ENCODE results near the gene MYL6B.

Gene MYL6B

DNA sequence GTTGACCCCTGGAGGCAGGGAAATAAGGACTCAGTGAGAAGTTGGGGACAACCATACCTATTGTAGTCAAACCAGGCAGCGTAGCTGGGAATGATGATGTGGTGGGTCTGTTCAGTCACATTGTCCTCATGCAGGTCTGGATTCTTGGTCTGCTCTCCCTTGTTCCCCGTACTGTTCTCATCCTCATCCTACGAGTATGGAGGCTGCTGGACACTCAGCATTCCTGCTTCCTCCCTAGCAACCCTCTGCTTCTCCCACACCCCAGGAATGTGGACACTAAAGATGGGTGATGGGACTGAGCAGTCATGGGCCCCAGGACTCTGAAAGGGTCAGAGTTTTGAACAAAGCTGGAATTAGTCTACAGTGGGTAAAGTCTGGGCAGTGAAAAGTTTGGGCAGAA is 26.0 kb downstream of the MYL6B start:
- no peak for DNase-seq (ENCODE audit: low read depth)
- TF ChIP-seq, protein P1, sequence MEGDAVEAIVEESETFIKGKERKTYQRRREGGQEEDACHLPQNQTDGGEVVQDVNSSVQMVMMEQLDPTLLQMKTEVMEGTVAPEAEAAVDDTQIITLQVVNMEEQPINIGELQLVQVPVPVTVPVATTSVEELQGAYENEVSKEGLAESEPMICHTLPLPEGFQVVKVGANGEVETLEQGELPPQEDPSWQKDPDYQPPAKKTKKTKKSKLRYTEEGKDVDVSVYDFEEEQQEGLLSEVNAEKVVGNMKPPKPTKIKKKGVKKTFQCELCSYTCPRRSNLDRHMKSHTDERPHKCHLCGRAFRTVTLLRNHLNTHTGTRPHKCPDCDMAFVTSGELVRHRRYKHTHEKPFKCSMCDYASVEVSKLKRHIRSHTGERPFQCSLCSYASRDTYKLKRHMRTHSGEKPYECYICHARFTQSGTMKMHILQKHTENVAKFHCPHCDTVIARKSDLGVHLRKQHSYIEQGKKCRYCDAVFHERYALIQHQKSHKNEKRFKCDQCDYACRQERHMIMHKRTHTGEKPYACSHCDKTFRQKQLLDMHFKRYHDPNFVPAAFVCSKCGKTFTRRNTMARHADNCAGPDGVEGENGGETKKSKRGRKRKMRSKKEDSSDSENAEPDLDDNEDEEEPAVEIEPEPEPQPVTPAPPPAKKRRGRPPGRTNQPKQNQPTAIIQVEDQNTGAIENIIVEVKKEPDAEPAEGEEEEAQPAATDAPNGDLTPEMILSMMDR (conservative IDR thresholded peaks at IDR 0.05; ENCODE audit: low read depth, low read length) = no peak
- H3K4me3 ChIP-seq (ENCODE audit: low read depth, low read length) = no peak overlapping the region

- TF ChIP-seq, protein P1 (conservative IDR thresholded peaks at IDR 0.05; ENCODE audit: low read depth, low read length) = no peak
- no peak overlapping the region for H3K4me3 ChIP-seq (ENCODE audit: low read depth, low read length)
- no peak for DNase-seq (ENCODE audit: low read depth)
These were observed 34.6 kb downstream of the MYL6B start for GRCh38 chr12:56186957-56187356.

DNA sequence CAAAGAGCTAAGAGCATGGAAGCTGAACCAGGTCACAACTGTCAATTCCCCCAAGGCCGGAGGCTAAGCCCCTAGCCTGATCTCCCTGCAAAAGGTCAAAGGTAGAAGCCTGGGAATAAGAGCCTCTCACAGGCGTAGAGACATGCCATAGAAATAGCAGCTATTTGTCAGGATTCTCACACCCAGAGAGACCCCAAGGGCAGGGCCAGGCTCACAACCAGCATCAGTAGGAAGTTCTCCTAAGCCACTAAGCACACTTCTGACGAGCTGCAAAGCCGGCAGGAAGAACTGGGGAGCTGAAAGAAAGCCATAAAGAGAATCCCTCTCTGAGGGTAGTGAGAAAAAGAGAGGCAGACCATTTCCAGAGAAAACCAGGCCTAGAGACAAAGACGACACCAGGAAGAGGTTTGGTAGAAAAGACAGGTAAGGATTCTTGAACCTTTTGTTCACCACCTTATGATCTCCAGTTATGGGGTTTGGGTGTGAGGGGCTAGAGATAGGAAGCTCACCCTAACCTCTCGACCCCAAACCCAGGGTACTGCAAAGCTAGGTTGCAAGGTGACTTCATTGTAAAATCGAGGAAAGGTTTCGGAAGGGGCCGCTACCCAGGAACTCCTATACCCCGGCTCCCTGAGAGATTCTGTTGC is 35.9 kb downstream of the MYL6B start:
- TF ChIP-seq, protein P1 (conservative IDR thresholded peaks at IDR 0.05; ENCODE audit: low read depth, low read length) = no peak
- peak overlapping the region; percentile 77 for H3K4me3 ChIP-seq (ENCODE audit: low read depth, low read length)
- peak; percentile 32 for DNase-seq (ENCODE audit: low read depth)

DNA sequence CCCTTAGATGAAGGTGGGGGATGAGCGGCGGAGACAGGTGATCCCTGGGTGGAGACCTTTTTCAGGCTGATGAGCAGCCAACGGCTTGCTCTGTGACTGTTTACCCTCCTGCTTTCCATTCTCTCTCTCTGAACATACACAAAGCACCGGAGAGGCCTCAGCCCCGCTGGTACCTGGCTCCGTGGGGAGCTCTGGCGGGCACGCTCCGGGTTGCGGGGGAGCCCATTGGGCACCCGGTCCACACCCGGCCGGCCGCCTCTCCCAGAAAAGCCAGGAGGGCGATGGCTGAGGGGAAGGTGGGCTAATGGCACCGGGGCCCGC is 36.4 kb downstream of the MYL6B start:
- TF ChIP-seq, protein P1 (conservative IDR thresholded peaks at IDR 0.05; ENCODE audit: low read depth, low read length) = no peak
- DNase-seq (ENCODE audit: low read depth) = no peak
- H3K4me3 ChIP-seq (ENCODE audit: low read depth, low read length) = peak overlapping the region; percentile 77

DNA sequence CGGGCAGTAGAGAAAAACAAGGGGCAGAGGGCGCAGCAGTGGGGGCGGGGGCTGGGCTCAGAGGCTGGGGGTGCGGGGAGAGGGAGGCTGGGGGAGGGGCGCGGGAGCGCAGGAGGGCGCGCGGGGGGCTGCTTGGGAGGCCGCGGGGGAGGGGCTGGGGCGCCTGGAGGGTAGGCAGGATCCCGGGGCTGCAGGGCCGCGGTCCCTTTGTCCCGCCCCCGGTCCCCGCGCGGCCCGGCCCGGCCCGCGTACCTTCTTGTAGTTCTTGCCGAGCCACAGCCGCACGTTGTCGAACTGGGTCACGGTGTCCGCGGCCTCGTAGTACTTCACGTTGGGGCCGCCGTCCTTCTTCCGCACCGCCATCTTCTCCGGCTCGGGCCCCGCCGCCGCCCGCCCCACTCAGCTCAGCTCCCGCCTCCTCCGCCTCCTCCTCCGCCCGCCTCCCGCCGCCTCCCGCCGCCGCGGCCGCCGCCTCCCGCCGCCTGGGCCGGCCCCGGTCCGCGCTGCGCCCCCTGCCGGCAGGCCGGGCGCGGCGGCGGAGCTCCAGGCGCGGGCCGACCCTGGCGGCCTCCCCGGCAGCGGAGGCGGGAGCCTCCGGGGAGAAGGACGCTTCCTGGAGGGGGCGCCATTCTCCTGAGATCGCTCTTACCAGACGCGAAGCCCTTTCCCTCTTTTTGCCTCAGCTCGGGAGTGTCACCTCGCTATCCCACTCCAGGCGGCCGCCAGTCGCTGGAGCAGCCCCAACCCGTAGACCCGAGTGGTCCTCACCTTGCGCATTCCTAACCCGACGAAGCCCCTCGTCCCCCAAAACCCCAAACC is 36.9 kb downstream of the MYL6B start, which contains the start of gene SMARCC2:
TSS of gene SMARCC2 (minus strand) at position 385 of the 819 bp plus-strand sequence. CDS start at position 363, 22 bp downstream.
- TF ChIP-seq, protein P1 (conservative IDR thresholded peaks at IDR 0.05; ENCODE audit: low read depth, low read length) = peak; percentile 67
- DNase-seq (ENCODE audit: low read depth) = peak; percentile 89
- peak within 1 kb of the TSS; percentile 84 for H3K4me3 ChIP-seq (ENCODE audit: low read depth, low read length)

DNA sequence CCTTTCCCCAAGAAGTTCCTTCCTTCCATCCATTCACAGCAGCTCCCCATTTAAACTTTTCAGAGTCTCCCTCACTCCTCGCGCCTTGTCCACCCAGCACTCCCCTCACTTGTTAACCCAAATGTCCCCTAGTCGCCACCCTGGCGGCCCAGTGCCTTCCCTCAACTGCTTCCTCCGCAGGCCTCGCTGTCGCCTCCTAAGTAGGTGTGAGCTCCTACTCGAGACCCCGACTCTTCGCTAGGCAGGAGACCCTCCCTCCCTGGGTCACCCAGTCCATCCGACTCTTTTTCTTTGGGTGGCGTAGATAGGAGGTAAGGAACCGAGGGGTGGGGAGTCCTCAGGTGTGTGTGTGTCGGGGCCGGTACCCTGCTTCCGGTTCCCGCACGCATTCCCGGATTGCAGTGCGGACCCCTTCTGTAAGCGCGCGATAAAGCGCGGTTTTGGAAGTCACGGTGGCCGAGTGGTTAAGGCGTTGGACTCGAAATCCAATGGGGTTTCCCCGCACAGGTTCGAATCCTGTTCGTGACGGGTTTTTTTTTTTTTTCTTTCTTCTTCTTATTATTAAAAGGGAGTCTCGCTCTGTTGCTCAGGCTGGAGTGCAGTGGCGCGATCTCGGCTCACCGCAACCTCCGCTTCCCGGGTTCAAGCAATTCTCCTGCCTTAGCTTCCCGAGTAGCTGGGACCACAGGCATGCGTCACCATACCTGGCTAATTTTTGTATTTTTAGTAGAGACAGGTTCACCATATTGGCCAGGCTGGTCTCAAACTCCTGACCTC is 37.7 kb downstream of the MYL6B start:
- TF ChIP-seq, protein P1 (conservative IDR thresholded peaks at IDR 0.05; ENCODE audit: low read depth, low read length) = peak; percentile 1
- peak overlapping the region; percentile 84 for H3K4me3 ChIP-seq (ENCODE audit: low read depth, low read length)
- DNase-seq (ENCODE audit: low read depth) = peak; percentile 91
